ENCODE measurements around the gene TRPV5.

- TF ChIP-seq CTCF (conservative IDR thresholded peaks at IDR 0.05; ENCODE audit: low read depth, low read length) (no peak), ELK1 (IDR thresholded peaks at IDR 0.05; ENCODE audit: borderline replicate concordance, low read depth, low read length) (no peak), POLR2A (IDR thresholded peaks at IDR 0.05; ENCODE audit: low read depth, low read length) (no peak), CHD1 (IDR thresholded peaks at IDR 0.05; ENCODE audit: low read depth, low read length) (no peak), NFE2L2 (IDR thresholded peaks at IDR 0.05; ENCODE audit: low read depth, low read length) (no peak), SMC3 (IDR thresholded peaks at IDR 0.05; ENCODE audit: low read depth, low read length) (no peak)
These were observed 23.1 kb downstream of the TRPV5 start for GRCh38 chr7:142910481-142910880.
